K562 (cell line): ENCODE data around the gene GARNL3. TPM values are rescaled to one million over a fixed set of nuclear protein-coding genes. Genes with fewer than 3 reads are reported as not detected.

Source experiments
- ATAC-seq: fragments of 200-7000 bp; cut with Tn5 transposase; 3 replicates; pipeline ENCODE4 v1.9.1; 2020; ENCODE audit warnings: moderate library complexity
- BruUV-seq: library from RNA; stranded (reverse); fragments of 400-500 nt; replicated peaks from 2 replicates; lab custom pipeline; 2021; lab: Mats Ljungman, UMichigan
- CTCF ChIA-PET: fragments of 300-600 bp; formaldehyde crosslinking; extraction: SDS; loops from one replicate; lab custom pipeline; 2021; ENCODE audit warnings: low intra/inter-chr PET ratio; lab: Yijun Ruan, JAX
- POLR2A ChIA-PET: fragments of 300-600, 350-650 bp; sonication (Branson Sonifier 250); formaldehyde crosslinking; extraction: SDS; loops from one replicate; lab custom pipeline; 2021; ENCODE audit warnings: antibody characterized with exemption, inconsistent platforms; lab: Yijun Ruan, JAX
- DNase-seq, 4 experiments: peaks; one replicate each; pipeline versions ENCODE4 v3.0.0 to v3.0.0-alpha.2; 2011 to 2018; ENCODE audit warnings: low spot score in 3 of 4, mixed read lengths in 3 of 4; ENCODE audit errors: extremely low read depth in 1 of 4
- FAIRE-seq: peaks from 2 replicates; lab custom pipeline; 2011; peaks lifted over from hg19 to GRCh38; lab: Jason Lieb, UNC
- H2AFZ ChIP-seq: 2 replicates; pipeline ENCODE4 v1.6.0; 2011; ENCODE audit warnings: low read depth, low read length, control low read depth, inconsistent platforms
- H3K27ac ChIP-seq: fragments of 200-600 bp; 3 replicates; pipeline ENCODE4 v1.8.0; 2011; ENCODE audit warnings: low read depth, mild to moderate bottlenecking, control low read depth, inconsistent platforms, low read length, moderate library complexity, mixed read lengths; ENCODE audit errors: extremely low read depth
- H3K27me3 ChIP-seq, 2 experiments: fragments of 300-600 bp in 1 of 2; 2 replicates in 1 of 2; 3 replicates in 1 of 2; pipeline versions ENCODE4 v1.6.0 to v1.8.0; 2011; ENCODE audit warnings: inconsistent platforms in 2 of 2, low read length in 2 of 2, mild to moderate bottlenecking in 1 of 2, mixed read lengths in 1 of 2, moderate library complexity in 1 of 2; ENCODE audit not compliant: control insufficient read depth in 2 of 2, insufficient read depth in 2 of 2
- H3K36me3 ChIP-seq: fragments of 300-600 bp; 3 replicates; pipeline ENCODE4 v1.8.0; 2011; ENCODE audit warnings: mild to moderate bottlenecking, low read length, inconsistent platforms; ENCODE audit not compliant: control insufficient read depth, insufficient read depth
- H3K4me1 ChIP-seq, 2 experiments: fragments of 200-600 bp in 1 of 2; replicated peaks in 1 of 2; 2 replicates in 1 of 2; 3 replicates in 1 of 2; pipeline versions ENCODE4 v1.5.1 to v1.8.0; 2011; ENCODE audit warnings: inconsistent platforms in 2 of 2, low read length in 2 of 2, mild to moderate bottlenecking in 1 of 2, mixed read lengths in 1 of 2, moderate library complexity in 1 of 2; ENCODE audit not compliant: control insufficient read depth in 2 of 2, insufficient read depth in 2 of 2
- H3K4me2 ChIP-seq: 2 replicates; pipeline ENCODE4 v1.6.1; 2011; ENCODE audit warnings: low read length, control low read depth, inconsistent platforms, mixed read lengths; ENCODE audit not compliant: insufficient read depth
- H3K4me3 ChIP-seq: fragments of 200-600 bp; sonication (generic), shearing (Covaris generic); 2 replicates; pipeline ENCODE4 v1.5.1; 2016; ENCODE audit warnings: control low read depth, inconsistent platforms
- H3K79me2 ChIP-seq: fragments of 200-600 bp; 3 replicates; pipeline ENCODE4 v1.8.0; 2011; ENCODE audit warnings: low read length, inconsistent platforms; ENCODE audit not compliant: control insufficient read depth, insufficient read depth
- H3K9ac ChIP-seq, 2 experiments: 2 replicates each; pipeline versions ENCODE4 v1.6.0 to v1.6.1; 2011; ENCODE audit warnings: low read depth in 2 of 2, low read length in 2 of 2, control low read depth in 1 of 2, inconsistent platforms in 1 of 2, mild to moderate bottlenecking in 1 of 2, mixed read lengths in 1 of 2; ENCODE audit not compliant: insufficient read depth in 1 of 2
- H3K9me1 ChIP-seq: one replicate; pipeline ENCODE4 v1.6.0; 2011; ENCODE audit warnings: inconsistent platforms, mild to moderate bottlenecking, low read length, moderate library complexity; ENCODE audit not compliant: control insufficient read depth, insufficient read depth
- H3K9me3 ChIP-seq: replicated peaks from 2 replicates; pipeline ENCODE4 v1.5.1; 2011; ENCODE audit warnings: low read depth, low read length, inconsistent platforms; ENCODE audit not compliant: control insufficient read depth, insufficient read depth
- H4K20me1 ChIP-seq: replicated peaks from 2 replicates; pipeline ENCODE4 v1.6.1; 2011; ENCODE audit warnings: low read length, inconsistent platforms, mixed read lengths; ENCODE audit not compliant: control insufficient read depth, insufficient read depth
- MED1 ChIP-seq: sonication (generic); formaldehyde crosslinking; IDR thresholded peaks from 2 replicates; pipeline ENCODE4 v1.8.1; 2023; ENCODE audit warnings: missing genetic modification reagents, borderline replicate concordance
- NCOA2 ChIP-seq, 2 experiments: fragments of 450-650 bp; IDR thresholded peaks; 2 replicates each; pipeline ENCODE4 v1.6.1; 2018; ENCODE audit warnings: mild to moderate bottlenecking in 2 of 2, moderate library complexity in 1 of 2; ENCODE audit not compliant: partially characterized antibody in 2 of 2
- XRCC5 ChIP-seq: fragments of 200-400 bp; formaldehyde crosslinking; IDR thresholded peaks from 2 replicates; pipeline ENCODE4 v1.6.1; 2017; ENCODE audit warnings: low read depth, mild to moderate bottlenecking, low read length
- ZNF197 ChIP-seq: fragments of 200-800 bp; sonication (Bioruptor generic); IDR thresholded peaks from 2 replicates; pipeline ENCODE4 v1.6.1; 2016; ENCODE audit warnings: low read depth, missing genetic modification characterization, missing compliant biosample characterization
- WGBS: fragments of 100-300 bp; shearing (Covaris generic); methylation state at CpG from one replicate; pipeline ENCODE4 v1.1.6; 2016; ENCODE audit warnings: low coverage, mixed read lengths; ENCODE audit not compliant: insufficient coverage; ENCODE audit errors: missing lambda C conversion rate; 5-methylcytosine and 5-hydroxymethylcytosine counted together
- in situ Hi-C: fragments of 300-500 bp; cut with MboI; formaldehyde crosslinking; loops from 4 replicates; pipeline ENCODE4 v1.15.0; 2018; ENCODE audit warnings: inconsistent platforms, mixed read lengths
- intact Hi-C: fragments of 100-400 bp; cut with micrococcal nuclease; formaldehyde crosslinking; loops from 2 replicates; pipeline ENCODE4 v1.14.2; 2022
- polyA plus RNA-seq, 8 experiments: library from polyadenylated mRNA; depleted of rRNA in 4 of 8; stranded (reverse) in 5 of 8; unstranded in 3 of 8; fragments of >200 nt; fragmentation: Nextera tagmentation in 2 of 8; fragmentation: Illumina TruSeq in 1 of 8; extraction: Ambion mirVana in 2 of 8; extraction: Trizol in 1 of 8; gene quantifications; 2 replicates each; pipeline versions ENCODE4 v1.2.1 to v1.2.3, GENCODE V29; 2011 to 2014; ENCODE audit warnings: inconsistent platforms in 1 of 8, missing spikeins in 1 of 8
- total RNA-seq, 7 experiments: library from RNA; depleted of rRNA in 6 of 7; stranded (reverse); fragments of >200 nt in 6 of 7; fragmentation: Illumina TruSeq in 2 of 7; extraction: Trizol in 2 of 7; gene quantifications; 2 replicates each; pipeline versions ENCODE4 v1.2.1 to v1.2.3, GENCODE V29; 2011 to 2021; ENCODE audit warnings: low replicate concordance in 1 of 7
- TF ChIP-seq, protein P1 (sequence below), 2 experiments: fragments of 150-350 bp in 1 of 2; IDR thresholded peaks; 2 replicates each; pipeline ENCODE4 v1.6.1; 2012 to 2016; ENCODE audit warnings: low read depth in 2 of 2, low read length in 2 of 2, mild to moderate bottlenecking in 1 of 2, moderate library complexity in 1 of 2
- TF ChIP-seq, protein P2 (sequence below): fragments of 450-650 bp; IDR thresholded peaks from 2 replicates; pipeline ENCODE4 v1.7.1; 2018; ENCODE audit warnings: mild to moderate bottlenecking, low read depth; ENCODE audit not compliant: partially characterized antibody
- TF ChIP-seq, protein P3 (sequence below): fragments of 450-650 bp; IDR thresholded peaks from 2 replicates; pipeline ENCODE4 v1.6.1; 2017; ENCODE audit warnings: mild to moderate bottlenecking, moderate library complexity

The GARNL3 gene
- total and polyA plus RNA-seq, 9 of the 15 experiments (the other 6 are each of a cell fraction or from before 2014, with no cell fraction given), result 0.35 to 2.7 (median 1.6) TPM

DNA sequence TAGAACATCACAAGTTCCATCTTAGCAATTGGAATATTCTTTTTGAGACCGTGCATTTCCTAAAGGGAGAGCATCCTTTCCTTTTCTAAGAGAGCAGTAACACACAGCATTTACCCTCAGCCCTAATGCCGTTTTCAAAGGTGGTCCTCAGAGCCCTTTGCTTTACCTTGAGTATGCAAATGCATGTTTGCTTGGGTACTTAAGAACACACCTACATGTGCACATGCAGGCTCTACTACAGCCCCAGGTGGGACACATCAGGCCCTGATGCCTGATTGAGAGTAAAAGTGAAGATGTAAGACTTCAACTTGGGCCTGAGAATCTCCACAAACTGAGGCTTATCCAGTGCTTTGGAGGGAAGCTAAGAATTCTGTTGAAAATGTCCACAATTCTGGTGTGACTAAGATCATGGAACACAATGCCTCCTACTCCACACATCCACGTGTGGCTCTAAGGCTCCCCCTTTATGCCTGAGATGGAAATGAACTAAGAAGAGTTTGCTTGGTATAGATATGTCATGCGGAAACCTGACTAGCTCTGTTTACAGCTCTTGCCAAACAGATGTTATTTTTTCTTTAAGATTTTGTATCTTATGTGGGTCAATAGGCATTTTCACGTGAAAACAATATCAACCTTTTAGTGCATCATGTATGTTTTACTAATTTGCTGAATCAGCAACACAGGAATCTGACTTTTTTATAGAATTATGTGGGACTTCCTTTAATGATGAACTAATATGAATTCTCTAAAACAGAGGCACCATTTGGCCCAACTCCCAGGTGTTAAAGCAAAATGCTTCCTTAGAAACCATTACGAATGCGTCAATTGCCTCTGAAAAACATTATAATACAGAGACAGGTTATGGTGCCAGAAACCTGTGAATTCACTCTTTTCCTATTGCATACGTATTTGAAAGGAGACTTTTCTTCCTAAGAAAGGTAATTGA lies 83.5 kb downstream of the GARNL3 start (continued):
- TF ChIP-seq, protein P1, sequence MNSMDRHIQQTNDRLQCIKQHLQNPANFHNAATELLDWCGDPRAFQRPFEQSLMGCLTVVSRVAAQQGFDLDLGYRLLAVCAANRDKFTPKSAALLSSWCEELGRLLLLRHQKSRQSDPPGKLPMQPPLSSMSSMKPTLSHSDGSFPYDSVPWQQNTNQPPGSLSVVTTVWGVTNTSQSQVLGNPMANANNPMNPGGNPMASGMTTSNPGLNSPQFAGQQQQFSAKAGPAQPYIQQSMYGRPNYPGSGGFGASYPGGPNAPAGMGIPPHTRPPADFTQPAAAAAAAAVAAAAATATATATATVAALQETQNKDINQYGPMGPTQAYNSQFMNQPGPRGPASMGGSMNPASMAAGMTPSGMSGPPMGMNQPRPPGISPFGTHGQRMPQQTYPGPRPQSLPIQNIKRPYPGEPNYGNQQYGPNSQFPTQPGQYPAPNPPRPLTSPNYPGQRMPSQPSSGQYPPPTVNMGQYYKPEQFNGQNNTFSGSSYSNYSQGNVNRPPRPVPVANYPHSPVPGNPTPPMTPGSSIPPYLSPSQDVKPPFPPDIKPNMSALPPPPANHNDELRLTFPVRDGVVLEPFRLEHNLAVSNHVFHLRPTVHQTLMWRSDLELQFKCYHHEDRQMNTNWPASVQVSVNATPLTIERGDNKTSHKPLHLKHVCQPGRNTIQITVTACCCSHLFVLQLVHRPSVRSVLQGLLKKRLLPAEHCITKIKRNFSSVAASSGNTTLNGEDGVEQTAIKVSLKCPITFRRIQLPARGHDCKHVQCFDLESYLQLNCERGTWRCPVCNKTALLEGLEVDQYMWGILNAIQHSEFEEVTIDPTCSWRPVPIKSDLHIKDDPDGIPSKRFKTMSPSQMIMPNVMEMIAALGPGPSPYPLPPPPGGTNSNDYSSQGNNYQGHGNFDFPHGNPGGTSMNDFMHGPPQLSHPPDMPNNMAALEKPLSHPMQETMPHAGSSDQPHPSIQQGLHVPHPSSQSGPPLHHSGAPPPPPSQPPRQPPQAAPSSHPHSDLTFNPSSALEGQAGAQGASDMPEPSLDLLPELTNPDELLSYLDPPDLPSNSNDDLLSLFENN (IDR thresholded peaks at IDR 0.05; ENCODE audit: low read depth in 2 of 2, low read length in 2 of 2), result no peak
- TF ChIP-seq, all 486 proteins: peak for 5

DNA sequence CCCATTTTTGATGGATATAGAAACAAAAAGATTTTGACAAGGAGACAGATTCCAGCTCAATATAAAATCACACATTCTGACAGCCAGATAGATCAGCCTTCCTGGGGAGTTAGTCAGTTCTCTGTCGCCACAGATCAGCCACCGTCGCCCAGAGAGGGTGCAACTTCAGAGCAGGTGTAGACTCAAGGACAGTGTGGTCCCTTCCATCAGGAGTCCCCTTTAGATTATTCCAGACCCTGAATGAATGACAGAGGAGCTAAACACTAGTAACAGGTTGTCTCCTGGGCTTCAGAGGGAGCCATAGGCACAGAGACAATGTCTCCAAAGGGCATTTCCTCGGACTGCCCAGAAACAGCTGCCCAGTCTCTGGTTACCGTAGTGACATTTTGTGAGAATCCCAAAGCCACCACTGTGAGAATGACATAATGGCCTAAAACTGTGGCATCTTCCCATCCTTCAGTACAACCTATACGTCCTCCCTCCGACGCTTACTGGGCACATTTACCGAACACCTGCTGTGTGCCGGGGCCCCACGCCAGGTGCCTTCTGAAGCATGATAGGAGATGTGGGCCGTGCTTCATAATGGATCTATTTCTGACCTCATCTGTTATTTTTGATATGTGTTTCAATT lies 85.0 kb downstream of the GARNL3 start:
- CTCF ChIA-PET, result no interaction called here
- no peaks in the 10 kb centered on the region for H3K9me3 ChIP-seq
- H3K9me1 ChIP-seq, result no peaks in the 10 kb centered on the region
- 3% methylated on average over 12 of the region's 12 CpGs for WGBS
- no peak overlapping the region for H2AFZ ChIP-seq
- H3K27me3 ChIP-seq, result peaks cover 35 to 39% of the 10 kb centered on the region in 2 experiments; a peak in 4 of 5 replicates
- no peaks in the 10 kb centered on the region for H3K4me1 ChIP-seq
- DNase-seq (no peak), FAIRE-seq (no peak), ATAC-seq (no peak)
- BruUV-seq, result no TSS peak
- H3K4me2 ChIP-seq, result no peak overlapping the region
- POLR2A ChIA-PET, result no interaction called here
- no peak overlapping the region for H3K9ac ChIP-seq
- H3K27ac ChIP-seq, result no peak overlapping the region
- intact Hi-C loops, result no loop called here
- in situ Hi-C loops, result no loop called here
- no peak overlapping the region for H3K4me3 ChIP-seq
- no peaks in the 10 kb centered on the region for H3K79me2 ChIP-seq
- H3K36me3 ChIP-seq, result no peaks in the 10 kb centered on the region
- peaks cover 7% of the 10 kb centered on the region; the same call in 1 of the 2 replicates for H4K20me1 ChIP-seq
- TF ChIP-seq ZNF197 (CRISPR knock-in tag) (no peak), NCOA2 (IDR thresholded peaks at IDR 0.05; ENCODE audit: partially characterized antibody in 2 of 2) (no peak), MED1 (CRISPR knock-in tag) (no peak), XRCC5 (no peak)
- TF ChIP-seq, protein P2, sequence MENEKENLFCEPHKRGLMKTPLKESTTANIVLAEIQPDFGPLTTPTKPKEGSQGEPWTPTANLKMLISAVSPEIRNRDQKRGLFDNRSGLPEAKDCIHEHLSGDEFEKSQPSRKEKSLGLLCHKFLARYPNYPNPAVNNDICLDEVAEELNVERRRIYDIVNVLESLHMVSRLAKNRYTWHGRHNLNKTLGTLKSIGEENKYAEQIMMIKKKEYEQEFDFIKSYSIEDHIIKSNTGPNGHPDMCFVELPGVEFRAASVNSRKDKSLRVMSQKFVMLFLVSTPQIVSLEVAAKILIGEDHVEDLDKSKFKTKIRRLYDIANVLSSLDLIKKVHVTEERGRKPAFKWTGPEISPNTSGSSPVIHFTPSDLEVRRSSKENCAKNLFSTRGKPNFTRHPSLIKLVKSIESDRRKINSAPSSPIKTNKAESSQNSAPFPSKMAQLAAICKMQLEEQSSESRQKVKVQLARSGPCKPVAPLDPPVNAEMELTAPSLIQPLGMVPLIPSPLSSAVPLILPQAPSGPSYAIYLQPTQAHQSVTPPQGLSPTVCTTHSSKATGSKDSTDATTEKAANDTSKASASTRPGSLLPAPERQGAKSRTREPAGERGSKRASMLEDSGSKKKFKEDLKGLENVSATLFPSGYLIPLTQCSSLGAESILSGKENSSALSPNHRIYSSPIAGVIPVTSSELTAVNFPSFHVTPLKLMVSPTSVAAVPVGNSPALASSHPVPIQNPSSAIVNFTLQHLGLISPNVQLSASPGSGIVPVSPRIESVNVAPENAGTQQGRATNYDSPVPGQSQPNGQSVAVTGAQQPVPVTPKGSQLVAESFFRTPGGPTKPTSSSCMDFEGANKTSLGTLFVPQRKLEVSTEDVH, result no peak
- TF ChIP-seq, protein P3, sequence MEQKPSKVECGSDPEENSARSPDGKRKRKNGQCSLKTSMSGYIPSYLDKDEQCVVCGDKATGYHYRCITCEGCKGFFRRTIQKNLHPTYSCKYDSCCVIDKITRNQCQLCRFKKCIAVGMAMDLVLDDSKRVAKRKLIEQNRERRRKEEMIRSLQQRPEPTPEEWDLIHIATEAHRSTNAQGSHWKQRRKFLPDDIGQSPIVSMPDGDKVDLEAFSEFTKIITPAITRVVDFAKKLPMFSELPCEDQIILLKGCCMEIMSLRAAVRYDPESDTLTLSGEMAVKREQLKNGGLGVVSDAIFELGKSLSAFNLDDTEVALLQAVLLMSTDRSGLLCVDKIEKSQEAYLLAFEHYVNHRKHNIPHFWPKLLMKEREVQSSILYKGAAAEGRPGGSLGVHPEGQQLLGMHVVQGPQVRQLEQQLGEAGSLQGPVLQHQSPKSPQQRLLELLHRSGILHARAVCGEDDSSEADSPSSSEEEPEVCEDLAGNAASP, result no peak
